SU-DHL-6 (cell line): ENCODE data around the gene PITX2.

Experiments used
- H2AFZ ChIP-seq: fragments of 200-600 bp; sonication (generic); 2 replicates; pipeline ENCODE4 v1.6.1; 2014; ENCODE audit warnings: low read depth, mild to moderate bottlenecking, moderate library complexity, mixed read lengths, antibody characterized with exemption, low read length; ENCODE audit not compliant: severe bottlenecking
- H3F3A ChIP-seq: fragments of 200-600 bp; shearing (Covaris generic); 2 replicates; pipeline ENCODE4 v1.6.0; 2016; ENCODE audit warnings: antibody characterized with exemption, mild to moderate bottlenecking; ENCODE audit not compliant: insufficient read depth
- H3K27ac ChIP-seq: fragments of 200-600 bp; sonication (generic); 2 replicates; pipeline ENCODE4 v1.5.1; 2016; ENCODE audit warnings: low read depth, mild to moderate bottlenecking, low read length, moderate library complexity, mixed read lengths
- H3K27me3 ChIP-seq: fragments of 200-600 bp; sonication (generic), shearing (Covaris generic); 2 replicates; pipeline ENCODE4 v1.6.0; 2014; ENCODE audit warnings: mild to moderate bottlenecking, low read length
- H3K36me3 ChIP-seq: fragments of 200-600 bp; sonication (generic); 2 replicates; pipeline ENCODE4 v1.6.1; 2014; ENCODE audit warnings: mild to moderate bottlenecking, low read length, mixed read lengths
- H3K4me2 ChIP-seq: fragments of 300-600, 200-600 bp; shearing (Covaris generic), sonication (generic); 2 replicates; pipeline ENCODE4 v1.6.0; 2014; ENCODE audit warnings: low read length, low read depth, mild to moderate bottlenecking; ENCODE audit not compliant: poor library complexity, severe bottlenecking
- H3K4me3 ChIP-seq: fragments of 200-600 bp; sonication (generic); 2 replicates; pipeline ENCODE4 v1.5.1; 2014; ENCODE audit warnings: antibody characterized with exemption, low read length, mild to moderate bottlenecking, mixed read lengths; ENCODE audit not compliant: insufficient read depth, poor library complexity, severe bottlenecking
- H3K79me2 ChIP-seq: fragments of 200-600 bp; sonication (generic); 2 replicates; pipeline ENCODE4 v1.6.1; 2014; ENCODE audit warnings: mild to moderate bottlenecking, low read length, moderate library complexity; ENCODE audit not compliant: insufficient read depth
- H3K9ac ChIP-seq: fragments of 200-600 bp; sonication (generic); 2 replicates; pipeline ENCODE4 v1.7.0; 2014; ENCODE audit warnings: mild to moderate bottlenecking, low read length
- H3K9me2 ChIP-seq: fragments of 200-600 bp; sonication (generic); replicated peaks from 2 replicates; pipeline ENCODE4 v1.6.1; 2014; ENCODE audit warnings: low read length; ENCODE audit not compliant: insufficient read depth
- H3K9me3 ChIP-seq: fragments of 200-600 bp; sonication (generic); 2 replicates; pipeline ENCODE4 v1.6.1; 2014; ENCODE audit warnings: low read length, mixed read lengths; ENCODE audit not compliant: insufficient read depth
- H4K20me1 ChIP-seq: fragments of 200-600 bp; sonication (generic); 2 replicates; pipeline ENCODE4 v1.6.1; 2014; ENCODE audit warnings: low read depth, mild to moderate bottlenecking, antibody characterized with exemption, low read length, moderate library complexity, mixed read lengths
- CTCF ChIP-seq: fragments of 200-600 bp; sonication (generic); IDR thresholded peaks from one replicate; pipeline ENCODE4 v1.5.1; 2017; ENCODE audit warnings: antibody characterized with exemption, mild to moderate bottlenecking, low read length, moderate library complexity; ENCODE audit not compliant: insufficient read depth, poor library complexity, severe bottlenecking
- EZH2phosphoT487 ChIP-seq: fragments of 200-600 bp; sonication (generic), shearing (Covaris generic); conservative IDR thresholded peaks from 2 replicates; pipeline ENCODE4 v1.6.1; 2018; ENCODE audit warnings: mild to moderate bottlenecking, antibody characterized with exemption, low read length, moderate library complexity, mixed read lengths

The PITX2 gene

DNA sequence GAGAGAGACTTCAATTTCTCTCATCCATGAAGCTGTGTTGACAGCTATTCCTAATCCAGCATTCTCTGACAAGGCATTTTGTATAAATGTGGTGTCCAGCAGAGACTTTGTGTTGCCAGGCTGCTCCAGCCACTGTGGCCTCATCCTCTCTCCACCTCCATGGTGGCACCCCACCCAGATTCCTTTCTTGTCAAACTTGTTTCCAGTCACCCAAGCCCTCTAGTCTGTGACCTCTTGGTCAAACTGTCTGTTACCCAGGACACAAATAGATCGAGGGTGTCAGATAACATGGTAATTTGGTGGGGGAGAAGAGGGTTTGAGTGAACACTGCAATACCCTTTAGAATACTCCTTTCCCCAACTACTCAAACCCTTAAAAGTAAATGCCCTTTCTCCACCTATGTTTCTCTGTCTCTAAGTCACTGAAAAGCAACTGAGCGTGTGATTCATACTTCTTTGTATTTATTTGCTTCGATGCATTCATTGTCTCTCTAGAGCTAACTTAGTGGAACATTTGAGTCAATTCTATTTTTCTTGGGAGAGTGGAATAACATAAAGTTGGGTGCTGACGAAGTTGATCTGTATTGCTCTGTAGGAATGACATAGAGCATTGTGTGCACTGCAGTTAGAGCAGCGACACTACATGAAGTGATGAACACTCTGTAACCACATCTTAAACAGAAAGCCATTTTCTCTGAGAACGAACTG is 13.7 kb downstream of the PITX2 start:
- H2AFZ ChIP-seq = no peak overlapping the region
- TF ChIP-seq EZH2phosphoT487 = no peak
- TF ChIP-seq CTCF = no peak
- no peaks in the 10 kb centered on the region for H3K9me2 ChIP-seq
- H3K4me2 ChIP-seq = no peak overlapping the region
- H3F3A ChIP-seq = no peaks in the 10 kb centered on the region
- H4K20me1 ChIP-seq = no peaks in the 10 kb centered on the region
- no peak overlapping the region for H3K27ac ChIP-seq
- no peaks in the 10 kb centered on the region for H3K36me3 ChIP-seq
- no peak overlapping the region for H3K4me3 ChIP-seq
- H3K79me2 ChIP-seq = no peaks in the 10 kb centered on the region
- H3K9ac ChIP-seq = no peak overlapping the region
- H3K27me3 ChIP-seq = no peaks in the 10 kb centered on the region
- H3K9me3 ChIP-seq = no peaks in the 10 kb centered on the region

DNA sequence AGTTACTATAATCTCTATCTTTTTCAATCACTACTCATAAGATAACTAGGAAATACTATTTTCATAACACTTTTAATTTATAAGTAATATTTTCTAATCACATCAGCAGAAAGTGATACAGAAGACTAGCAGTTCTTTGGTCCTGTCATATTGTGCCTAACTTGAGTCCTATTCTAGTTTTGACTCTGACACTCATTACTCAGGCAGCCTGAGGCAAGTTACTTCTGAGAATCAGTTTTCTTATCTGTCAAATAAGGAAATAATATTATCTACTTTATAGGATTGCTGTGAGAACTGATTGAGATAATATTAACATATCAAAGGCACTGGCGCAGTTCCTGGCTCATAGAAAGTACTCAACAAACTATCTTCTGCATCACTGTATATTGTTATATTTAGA is 17.8 kb downstream of the PITX2 start:
- Histone ChIP-seq H3K9ac (no peak overlapping the region), H3K9me2 (no peaks in the 10 kb centered on the region), H3K4me2 (no peak overlapping the region), H3K27me3 (no peaks in the 10 kb centered on the region), H4K20me1 (no peaks in the 10 kb centered on the region), H3K9me3 (no peaks in the 10 kb centered on the region), H3K27ac (no peak overlapping the region), H3K79me2 (no peaks in the 10 kb centered on the region), H3K4me3 (no peak overlapping the region), H2AFZ (no peak overlapping the region), H3F3A (no peaks in the 10 kb centered on the region), H3K36me3 (no peaks in the 10 kb centered on the region)
- TF ChIP-seq CTCF (no peak), EZH2phosphoT487 (no peak)

DNA sequence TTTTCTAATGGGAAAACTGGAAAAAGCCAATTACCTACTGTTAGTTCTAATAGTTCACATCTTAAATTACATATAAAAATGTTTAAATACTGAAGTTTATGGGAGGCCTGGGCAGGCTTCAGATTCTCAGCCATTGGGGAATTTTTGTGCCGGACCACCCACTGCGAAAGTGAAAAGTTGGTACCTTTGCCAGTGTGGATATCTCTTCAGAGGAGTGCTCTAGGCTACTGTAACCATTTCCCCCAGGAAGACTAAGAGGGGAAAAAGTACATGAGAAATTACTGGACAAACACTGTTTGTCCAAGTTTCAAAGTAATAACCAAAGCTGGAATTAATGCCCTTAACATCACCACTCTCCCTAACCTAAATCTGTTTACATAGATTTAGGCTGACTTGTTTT is 20.8 kb downstream of the PITX2 start:
- Histone ChIP-seq H3K79me2 (no peaks in the 10 kb centered on the region), H3K36me3 (no peaks in the 10 kb centered on the region), H3K27me3 (no peaks in the 10 kb centered on the region), H3K4me2 (no peak overlapping the region), H2AFZ (no peak overlapping the region), H3K9me2 (no peaks in the 10 kb centered on the region), H3K27ac (no peak overlapping the region), H3K9me3 (no peaks in the 10 kb centered on the region), H3F3A (no peaks in the 10 kb centered on the region), H3K9ac (no peak overlapping the region), H3K4me3 (no peak overlapping the region), H4K20me1 (no peaks in the 10 kb centered on the region)
- TF ChIP-seq CTCF (no peak), EZH2phosphoT487 (no peak)
